Vagina (tissue), 2 donors: Measurements from ENCODE around the gene RTL9. TPM values are rescaled to one million over a fixed set of nuclear protein-coding genes. Genes with fewer than 3 reads are reported as not detected.

Experiments used
- DNase-seq, 2 donors: peaks; one replicate each; pipeline ENCODE4 v3.0.0-alpha.2; 2017; ENCODE audit errors: extremely low spot score in 2 of 2
- H3K27ac ChIP-seq: fragments of 200-600 bp; sonication (generic); one replicate; pipeline ENCODE4 v1.5.1; 2019
- H3K27me3 ChIP-seq: fragments of 200-600 bp; sonication (generic); one replicate; pipeline ENCODE4 v1.5.1; 2019
- H3K36me3 ChIP-seq, 2 donors: fragments of 200-600 bp; sonication (generic); one replicate each; pipeline ENCODE4 v1.5.1; 2017 to 2019
- H3K4me1 ChIP-seq: fragments of 200-600 bp; sonication (generic); one replicate; pipeline ENCODE4 v1.5.1; 2019
- H3K4me3 ChIP-seq, 2 donors: fragments of 200-600 bp; sonication (generic); 1 replicate in 1 of 2; 2 replicates in 1 of 2; pipeline ENCODE4 v1.5.1; 2016 to 2019
- H3K9me3 ChIP-seq: fragments of 200-600 bp; sonication (generic); one replicate; pipeline ENCODE4 v1.5.1; 2019
- POLR2A ChIP-seq, 2 donors: fragments of 450-650 bp; IDR thresholded peaks; one replicate each; pipeline ENCODE4 v1.6.1; 2017; ENCODE audit warnings: antibody characterized with exemption in 2 of 2, mild to moderate bottlenecking in 2 of 2, moderate library complexity in 2 of 2
- POLR2AphosphoS5 ChIP-seq, 2 donors: sonication (generic); formaldehyde crosslinking; IDR thresholded peaks; one replicate each; pipeline ENCODE4 v1.9.0; 2017; ENCODE audit warnings: antibody characterized with exemption in 2 of 2, mild to moderate bottlenecking in 2 of 2, low read depth in 1 of 2; ENCODE audit not compliant: insufficient read depth in 1 of 2
- intact Hi-C: fragments of 100-400 bp; cut with DNase I; formaldehyde crosslinking; loops from one replicate; pipeline ENCODE4 v1.15.1; 2023
- total RNA-seq: library from RNA; depleted of rRNA; stranded (reverse); fragments of >200 nt; gene quantifications from one replicate; pipeline ENCODE4 v1.2.3, GENCODE V29; 2016
- TF ChIP-seq, protein P1 (sequence below), 3 experiments: fragments of 450-650 bp in 2 of 3; fragments of 200-600 bp in 1 of 3; sonication (generic) in 1 of 3; IDR thresholded peaks; one replicate each; pipeline ENCODE4 v1.5.1; 2017 to 2019; ENCODE audit warnings: antibody characterized with exemption in 3 of 3, mild to moderate bottlenecking in 2 of 3, moderate library complexity in 2 of 3

RTL9 gene
- total RNA-seq, 1 donor from 2014 or later: not detected

DNA sequence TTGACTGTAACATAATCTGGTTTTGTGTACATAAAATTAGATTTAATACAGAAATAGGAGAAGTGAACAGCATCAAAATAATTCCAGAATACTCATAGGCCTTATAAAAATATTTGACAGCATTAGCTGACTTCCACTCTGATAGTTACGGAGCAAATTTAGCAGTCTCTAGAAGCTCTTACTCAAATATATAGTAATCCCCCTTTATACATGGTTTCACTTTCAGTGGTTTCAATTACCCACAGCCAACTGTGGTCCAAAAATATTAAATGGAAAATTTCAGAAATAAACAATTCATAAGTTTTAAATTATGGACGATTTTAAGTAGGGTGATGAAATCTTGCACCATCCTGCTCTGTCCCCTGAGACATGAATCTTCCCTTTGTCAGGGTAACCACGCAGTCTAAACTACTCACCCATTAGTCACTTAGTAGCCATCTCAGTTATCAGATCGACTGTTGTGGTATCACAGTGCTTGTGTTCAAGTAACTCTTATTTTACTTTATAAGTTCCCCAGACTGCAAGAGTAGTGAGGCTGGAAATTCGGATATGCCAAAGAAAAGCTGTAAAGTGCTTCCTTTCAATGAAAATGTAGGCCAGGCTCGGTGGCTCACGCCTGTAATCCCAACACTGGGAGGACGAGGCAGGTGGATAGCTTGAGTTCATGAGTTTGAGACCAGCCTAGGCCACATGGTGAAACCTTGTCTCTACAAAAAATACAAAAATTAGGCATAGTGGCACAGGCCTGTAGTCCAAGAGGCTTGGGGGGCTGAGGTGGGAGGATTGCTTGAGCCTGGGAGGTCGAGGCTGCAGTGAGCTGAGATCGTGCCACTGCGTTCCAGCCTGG is 17.2 kb upstream of the RTL9 start:
- Histone ChIP-seq H3K27ac (no peak overlapping the region), H3K9me3 (no peaks in the 10 kb centered on the region), H3K36me3 (no peaks in the 10 kb centered on the region), H3K27me3 (no peaks in the 10 kb centered on the region), H3K4me1 (no peaks in the 10 kb centered on the region), H3K4me3 (no peak overlapping the region)
- intact Hi-C loops: no loop called here
- DNase-seq: no peak
- TF ChIP-seq POLR2AphosphoS5 (IDR thresholded peaks at IDR 0.05; ENCODE audit: insufficient read depth in 1 of 2, low read depth in 1 of 2): no peak
- TF ChIP-seq, protein P1, sequence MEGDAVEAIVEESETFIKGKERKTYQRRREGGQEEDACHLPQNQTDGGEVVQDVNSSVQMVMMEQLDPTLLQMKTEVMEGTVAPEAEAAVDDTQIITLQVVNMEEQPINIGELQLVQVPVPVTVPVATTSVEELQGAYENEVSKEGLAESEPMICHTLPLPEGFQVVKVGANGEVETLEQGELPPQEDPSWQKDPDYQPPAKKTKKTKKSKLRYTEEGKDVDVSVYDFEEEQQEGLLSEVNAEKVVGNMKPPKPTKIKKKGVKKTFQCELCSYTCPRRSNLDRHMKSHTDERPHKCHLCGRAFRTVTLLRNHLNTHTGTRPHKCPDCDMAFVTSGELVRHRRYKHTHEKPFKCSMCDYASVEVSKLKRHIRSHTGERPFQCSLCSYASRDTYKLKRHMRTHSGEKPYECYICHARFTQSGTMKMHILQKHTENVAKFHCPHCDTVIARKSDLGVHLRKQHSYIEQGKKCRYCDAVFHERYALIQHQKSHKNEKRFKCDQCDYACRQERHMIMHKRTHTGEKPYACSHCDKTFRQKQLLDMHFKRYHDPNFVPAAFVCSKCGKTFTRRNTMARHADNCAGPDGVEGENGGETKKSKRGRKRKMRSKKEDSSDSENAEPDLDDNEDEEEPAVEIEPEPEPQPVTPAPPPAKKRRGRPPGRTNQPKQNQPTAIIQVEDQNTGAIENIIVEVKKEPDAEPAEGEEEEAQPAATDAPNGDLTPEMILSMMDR (IDR thresholded peaks at IDR 0.05): no peak
- TF ChIP-seq POLR2A (IDR thresholded peaks at IDR 0.05): no peak

DNA sequence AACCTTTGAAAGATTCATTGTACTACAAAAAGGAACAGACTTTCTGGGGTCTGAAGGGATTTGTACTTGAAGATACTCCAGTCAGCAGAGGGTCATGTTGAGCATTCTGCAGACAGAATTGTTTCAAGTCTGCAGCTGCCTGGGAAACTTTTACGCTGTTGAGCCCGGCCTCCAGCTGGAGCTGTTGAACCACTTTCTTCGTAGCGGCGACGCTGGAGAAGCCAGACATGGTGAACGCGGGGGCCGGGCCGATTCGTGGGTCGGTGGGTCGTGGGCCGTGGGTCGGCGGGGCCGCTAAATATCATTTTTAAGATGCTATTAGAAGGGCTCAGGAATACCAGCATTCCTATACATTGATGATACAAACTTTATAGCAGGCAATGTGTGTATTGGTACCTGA is 12.0 kb upstream of the RTL9 start:
- intact Hi-C loops: no loop called here
- Histone ChIP-seq H3K27ac (no peak overlapping the region), H3K36me3 (no peaks in the 10 kb centered on the region), H3K27me3 (no peaks in the 10 kb centered on the region), H3K9me3 (no peaks in the 10 kb centered on the region), H3K4me3 (no peak overlapping the region), H3K4me1 (no peaks in the 10 kb centered on the region)
- DNase-seq: no peak
- TF ChIP-seq, protein P1 (IDR thresholded peaks at IDR 0.05): no peak
- no peak for TF ChIP-seq POLR2AphosphoS5 (IDR thresholded peaks at IDR 0.05; ENCODE audit: insufficient read depth in 1 of 2, low read depth in 1 of 2)
- no peak for TF ChIP-seq POLR2A (IDR thresholded peaks at IDR 0.05)

- H3K27ac ChIP-seq: no peak overlapping the region
- no peak for DNase-seq
- intact Hi-C loops: no loop called here
Measured at GRCh38 chrX:110359273-110359672, 625 bp downstream of the RTL9 start.

DNA sequence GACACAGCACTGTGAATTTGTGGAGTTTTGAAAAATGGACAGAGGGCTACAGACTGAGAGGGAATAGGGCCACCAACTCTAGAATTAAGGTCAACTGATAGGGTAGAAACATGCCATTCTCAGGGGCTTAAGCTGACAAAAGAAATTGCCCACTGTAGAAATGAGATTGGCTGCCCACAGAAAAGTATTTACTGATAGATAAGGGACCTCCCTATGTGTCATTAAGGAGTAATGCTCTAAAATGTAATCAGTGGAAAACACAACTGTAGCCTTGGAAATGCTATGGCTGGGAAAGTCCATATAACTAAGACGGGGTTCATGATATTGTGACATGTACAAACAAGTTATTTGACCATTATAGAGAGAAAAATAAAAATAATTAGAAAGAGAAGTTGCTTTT is 4.6 kb downstream of the RTL9 start:
- Histone ChIP-seq H3K4me3 (no peak overlapping the region), H3K36me3 (no peaks in the 10 kb centered on the region), H3K27me3 (no peaks in the 10 kb centered on the region), H3K4me1 (no peaks in the 10 kb centered on the region), H3K9me3 (no peaks in the 10 kb centered on the region), H3K27ac (no peak overlapping the region)
- intact Hi-C loops: no loop called here
- DNase-seq: no peak
- TF ChIP-seq POLR2A (IDR thresholded peaks at IDR 0.05) (no peak), POLR2AphosphoS5 (IDR thresholded peaks at IDR 0.05; ENCODE audit: insufficient read depth in 1 of 2, low read depth in 1 of 2) (no peak)
- TF ChIP-seq, protein P1 (IDR thresholded peaks at IDR 0.05): no peak

More at GRCh38 chrX:110359273-110359672, 625 bp downstream of the RTL9 start:
- no peak overlapping the region for H3K4me3 ChIP-seq
- no peaks in the 10 kb centered on the region for H3K9me3 ChIP-seq
- H3K4me1 ChIP-seq: no peaks in the 10 kb centered on the region
- H3K36me3 ChIP-seq: no peaks in the 10 kb centered on the region
- no peak for TF ChIP-seq POLR2AphosphoS5 (IDR thresholded peaks at IDR 0.05; ENCODE audit: insufficient read depth in 1 of 2, low read depth in 1 of 2)
- no peak for TF ChIP-seq POLR2A (IDR thresholded peaks at IDR 0.05)
- TF ChIP-seq, protein P1 (IDR thresholded peaks at IDR 0.05): no peak
- H3K27me3 ChIP-seq: no peaks in the 10 kb centered on the region

DNA sequence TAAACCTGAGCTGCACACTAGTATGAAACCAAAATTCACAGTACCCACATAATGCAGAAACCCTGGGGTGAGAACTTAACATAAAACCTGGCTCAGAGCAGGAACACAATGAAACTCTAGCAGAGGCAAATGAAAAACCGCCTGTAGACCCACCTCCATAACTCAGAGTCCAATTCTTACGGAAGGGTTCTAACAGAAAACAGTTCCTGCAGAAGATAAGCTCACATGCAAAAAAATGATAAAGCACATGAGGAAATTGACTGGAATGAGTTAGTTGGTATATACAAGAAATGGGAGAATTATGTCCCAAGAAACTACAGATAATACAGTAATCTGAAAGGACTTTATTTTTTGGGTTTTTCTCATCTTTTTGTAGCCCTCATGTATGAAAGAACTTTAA is 14.7 kb downstream of the RTL9 start:
- no peak overlapping the region for H3K27ac ChIP-seq
- intact Hi-C loops: no loop called here
- no peaks in the 10 kb centered on the region for H3K4me1 ChIP-seq
- H3K36me3 ChIP-seq: no peaks in the 10 kb centered on the region
- TF ChIP-seq POLR2AphosphoS5 (IDR thresholded peaks at IDR 0.05; ENCODE audit: insufficient read depth in 1 of 2, low read depth in 1 of 2) (no peak), POLR2A (IDR thresholded peaks at IDR 0.05) (no peak)
- TF ChIP-seq, protein P1 (IDR thresholded peaks at IDR 0.05): no peak
- DNase-seq: no peak
- H3K27me3 ChIP-seq: no peaks in the 10 kb centered on the region
- H3K9me3 ChIP-seq: no peaks in the 10 kb centered on the region
- H3K4me3 ChIP-seq: no peak overlapping the region
